ENCODE data around the gene ARID5B.

The ARID5B gene

DNA sequence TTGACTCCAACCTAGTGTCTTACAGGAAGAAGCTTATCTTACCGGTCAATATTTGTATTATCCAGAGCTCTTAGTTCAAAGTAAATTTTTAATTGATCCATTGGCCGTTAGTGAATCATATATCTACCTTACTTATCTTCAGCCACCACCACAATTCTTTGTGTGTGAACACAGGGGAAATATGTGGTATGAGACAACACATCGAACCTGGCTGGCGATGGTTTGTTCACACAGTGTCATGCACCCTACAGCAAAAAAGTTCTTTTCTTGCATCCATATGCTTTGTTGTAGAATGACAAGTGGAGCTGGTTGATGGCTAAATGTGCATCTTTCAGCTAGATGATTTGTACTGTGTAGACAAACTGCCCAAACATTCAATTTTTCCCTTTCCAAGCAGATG, 65.8 kb downstream of the ARID5B start:
- no peak for TF ChIP-seq GATA2 (IDR thresholded peaks at IDR 0.05; ENCODE audit: low read depth, low read length)

- TF ChIP-seq GATA3 (IDR thresholded peaks at IDR 0.05; ENCODE audit: low read depth, low read length) (0 out of 2 replicates have a peak, but pooled peaks have one; percentile 5), GATA2 (IDR thresholded peaks at IDR 0.05; ENCODE audit: low read depth, low read length) (no peak; the same call in 1 of the 2 replicates)
Measured at GRCh38 chr10:61970182-61971002, 68.9 kb downstream of the ARID5B start.

GRCh38 chr10:61971003-61971325, 69.5 kb downstream of the ARID5B start:
- TF ChIP-seq GATA3 (IDR thresholded peaks at IDR 0.05; ENCODE audit: low read depth, low read length) (no peak), GATA2 (IDR thresholded peaks at IDR 0.05; ENCODE audit: low read depth, low read length) (no peak)

DNA sequence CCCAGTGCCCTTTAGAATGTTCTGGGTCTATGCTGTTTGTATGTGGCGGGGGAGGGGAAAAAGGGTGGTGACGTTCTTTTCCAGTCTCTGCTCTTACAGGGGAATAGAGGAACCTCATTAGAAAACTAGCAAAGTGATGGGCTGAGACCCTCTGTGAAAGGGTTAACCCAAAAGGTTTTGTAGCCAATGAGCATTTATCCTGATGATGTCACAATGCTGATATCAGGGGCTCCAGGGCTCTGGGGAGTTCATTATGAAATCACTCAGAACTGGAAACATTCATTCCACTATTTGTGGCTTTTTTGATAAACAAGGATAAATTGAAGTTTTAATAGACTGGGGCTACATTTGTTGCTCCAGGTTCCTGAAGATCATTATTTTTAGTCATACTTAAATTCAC, 71.7 kb downstream of the ARID5B start:
- TF ChIP-seq GATA2 (IDR thresholded peaks at IDR 0.05; ENCODE audit: low read depth, low read length): no peak
- TF ChIP-seq GATA3 (IDR thresholded peaks at IDR 0.05; ENCODE audit: low read depth, low read length): no peak

DNA sequence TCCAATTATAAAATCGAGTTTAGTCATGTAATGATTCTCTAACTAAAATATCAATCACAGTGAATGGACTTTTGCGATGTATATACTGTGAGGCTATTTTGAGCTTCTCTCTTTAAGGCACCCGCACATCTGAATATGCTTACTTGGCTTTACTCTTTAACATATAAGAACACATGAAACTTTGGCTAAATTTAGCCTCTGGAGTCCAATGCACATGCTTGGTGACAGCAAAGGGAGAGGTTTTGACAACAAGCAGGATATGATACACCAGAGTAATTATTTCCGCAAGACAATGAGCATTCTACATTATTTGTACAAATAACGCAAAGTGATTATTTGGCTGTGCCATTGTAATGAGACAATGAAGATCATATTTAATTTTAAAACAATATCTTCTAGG, 72.4 kb downstream of the ARID5B start:
- TF ChIP-seq GATA2 (IDR thresholded peaks at IDR 0.05; ENCODE audit: low read depth, low read length): no peak
- no peak for TF ChIP-seq GATA3 (IDR thresholded peaks at IDR 0.05; ENCODE audit: low read depth, low read length)

- TF ChIP-seq GATA3 (IDR thresholded peaks at IDR 0.05; ENCODE audit: low read depth, low read length) (no peak), GATA2 (IDR thresholded peaks at IDR 0.05; ENCODE audit: low read depth, low read length) (no peak)
Measured at GRCh38 chr10:61974601-61975390, 73.3 kb downstream of the ARID5B start.

- TF ChIP-seq GATA2 (IDR thresholded peaks at IDR 0.05; ENCODE audit: low read depth, low read length): no peak
- no peak for TF ChIP-seq GATA3 (IDR thresholded peaks at IDR 0.05; ENCODE audit: low read depth, low read length)
Measured at GRCh38 chr10:61975391-61975932, 74.0 kb downstream of the ARID5B start.

GRCh38 chr10:61978965-61979364, 77.5 kb downstream of the ARID5B start:
- TF ChIP-seq GATA3 (IDR thresholded peaks at IDR 0.05; ENCODE audit: low read depth, low read length) (no peak), GATA2 (IDR thresholded peaks at IDR 0.05; ENCODE audit: low read depth, low read length) (no peak)

- TF ChIP-seq GATA3 (IDR thresholded peaks at IDR 0.05; ENCODE audit: low read depth, low read length): no peak
Measured at GRCh38 chr10:61981460-61981859, 80.0 kb downstream of the ARID5B start.

DNA sequence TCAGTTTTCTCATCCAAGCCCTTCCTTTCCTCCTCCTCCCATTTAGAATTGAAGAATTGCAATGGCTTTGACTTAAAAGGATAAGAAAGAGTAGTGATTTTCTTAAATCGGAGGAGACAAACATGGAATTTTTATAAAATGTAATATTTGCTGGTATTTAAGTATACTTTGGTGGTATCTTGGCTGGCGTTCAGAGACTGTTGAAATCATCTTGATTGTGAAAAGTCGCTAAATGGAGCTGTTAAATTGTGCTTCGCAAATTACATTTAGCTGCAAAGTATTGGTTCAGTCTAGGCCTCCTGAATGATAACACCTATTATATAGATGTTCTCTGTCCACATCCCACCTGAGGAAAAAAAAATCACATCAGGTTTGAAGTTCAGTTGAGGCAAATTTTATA, 81.8 kb downstream of the ARID5B start:
- TF ChIP-seq GATA3 (IDR thresholded peaks at IDR 0.05; ENCODE audit: low read depth, low read length): no peak
- TF ChIP-seq GATA2 (IDR thresholded peaks at IDR 0.05; ENCODE audit: low read depth, low read length): no peak

GRCh38 chr10:61984803-61985418, 83.4 kb downstream of the ARID5B start:
- no peak for TF ChIP-seq GATA2 (IDR thresholded peaks at IDR 0.05; ENCODE audit: low read depth, low read length)
- no peak for TF ChIP-seq GATA3 (IDR thresholded peaks at IDR 0.05; ENCODE audit: low read depth, low read length)

GRCh38 chr10:61985715-61986114, 84.2 kb downstream of the ARID5B start:
- TF ChIP-seq GATA2 (IDR thresholded peaks at IDR 0.05; ENCODE audit: low read depth, low read length): no peak
- TF ChIP-seq GATA3 (IDR thresholded peaks at IDR 0.05; ENCODE audit: low read depth, low read length): no peak

DNA sequence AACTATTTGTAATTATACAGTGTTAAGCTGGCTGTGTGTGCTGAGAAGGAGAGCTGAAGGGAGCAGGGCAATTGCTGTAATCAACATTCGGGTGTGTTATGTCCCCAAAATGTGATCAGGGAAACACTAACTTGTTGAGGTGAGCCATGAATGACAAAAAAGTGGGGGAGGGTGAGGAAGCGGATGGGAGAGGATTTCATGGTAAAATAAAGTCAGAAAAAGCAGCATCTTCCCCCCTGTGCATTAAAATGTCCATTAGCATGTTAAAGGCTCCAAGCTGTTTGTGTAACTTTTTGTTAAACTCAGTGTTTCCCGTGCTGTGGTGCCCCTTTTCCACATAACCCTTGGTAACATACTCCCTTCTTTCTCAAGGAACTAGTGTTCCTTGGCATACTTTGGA, 84.9 kb downstream of the ARID5B start:
- TF ChIP-seq GATA2 (IDR thresholded peaks at IDR 0.05; ENCODE audit: low read depth, low read length) (no peak), GATA3 (IDR thresholded peaks at IDR 0.05; ENCODE audit: low read depth, low read length) (no peak)

- TF ChIP-seq GATA3 (IDR thresholded peaks at IDR 0.05; ENCODE audit: low read depth, low read length) (no peak), GATA2 (IDR thresholded peaks at IDR 0.05; ENCODE audit: low read depth, low read length) (no peak)
Measured at GRCh38 chr10:61986788-61987492, 85.4 kb downstream of the ARID5B start.
